Medulla oblongata (tissue), 1 donor: ENCODE data around the gene ZNF410.

Source experiments
- DNase-seq: peaks from one replicate; pipeline ENCODE4 v3.0.0-alpha.2; 2015; ENCODE audit errors: extremely low spot score

ZNF410 gene

GRCh38 chr14:73949752-73950734, 63.4 kb downstream of the ZNF410 start, which contains the start of the genes COQ6 and FAM161B:
TSS of gene COQ6 (plus strand) at chr14:73950302. CDS start at chr14:73950333, 31 bp downstream.
TSS of gene FAM161B (minus strand) at chr14:73950094. CDS start at chr14:73950026, 68 bp downstream.
- peak; percentile 98 for DNase-seq

DNA sequence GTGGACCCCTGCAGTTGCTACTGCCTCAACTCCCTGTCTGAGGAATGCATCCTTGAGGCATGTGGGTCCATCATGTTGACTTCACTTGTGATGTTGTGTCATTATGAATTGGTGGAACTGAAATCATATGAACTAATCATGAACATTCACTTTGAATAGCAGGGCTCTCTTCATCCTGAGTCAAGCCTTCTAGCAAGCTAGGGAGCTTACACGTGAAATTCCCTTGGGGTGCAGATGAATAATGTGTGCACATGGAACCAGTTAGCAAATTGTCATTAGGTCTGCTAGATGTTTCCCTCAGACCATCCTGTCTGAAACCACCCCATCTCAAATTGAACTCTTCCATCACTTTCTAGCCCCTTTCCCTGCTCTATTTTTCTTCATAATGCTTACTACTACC, 67.1 kb downstream of the ZNF410 start:
- no peak for DNase-seq

GRCh38 chr14:73955674-73956073, 69.0 kb downstream of the ZNF410 start:
- no peak for DNase-seq

DNA sequence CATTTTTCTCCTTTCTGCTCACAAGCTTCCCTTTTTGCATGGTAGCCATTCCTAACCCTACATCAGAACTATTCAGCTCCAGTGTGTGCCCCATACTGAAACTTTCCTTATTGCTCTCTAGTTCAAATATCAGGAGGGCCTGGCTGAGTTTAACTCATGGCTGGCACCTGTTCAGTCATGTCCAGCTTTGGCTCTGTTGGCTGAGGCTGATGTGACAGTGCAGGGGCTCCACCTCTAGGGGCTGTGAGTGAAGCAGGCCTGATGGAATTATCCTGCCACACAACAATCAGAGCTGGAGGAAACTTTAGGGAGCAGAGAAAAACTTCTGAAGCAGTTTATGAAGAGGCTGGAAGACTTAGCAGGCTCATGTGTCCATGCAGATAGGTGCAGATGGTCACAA, 71.9 kb downstream of the ZNF410 start:
- no peak for DNase-seq

- DNase-seq = no peak
Measured at GRCh38 chr14:73961192-73961591, 74.5 kb downstream of the ZNF410 start.

- DNase-seq = no peak
Measured at GRCh38 chr14:73965216-73965615, 78.6 kb downstream of the ZNF410 start.

DNA sequence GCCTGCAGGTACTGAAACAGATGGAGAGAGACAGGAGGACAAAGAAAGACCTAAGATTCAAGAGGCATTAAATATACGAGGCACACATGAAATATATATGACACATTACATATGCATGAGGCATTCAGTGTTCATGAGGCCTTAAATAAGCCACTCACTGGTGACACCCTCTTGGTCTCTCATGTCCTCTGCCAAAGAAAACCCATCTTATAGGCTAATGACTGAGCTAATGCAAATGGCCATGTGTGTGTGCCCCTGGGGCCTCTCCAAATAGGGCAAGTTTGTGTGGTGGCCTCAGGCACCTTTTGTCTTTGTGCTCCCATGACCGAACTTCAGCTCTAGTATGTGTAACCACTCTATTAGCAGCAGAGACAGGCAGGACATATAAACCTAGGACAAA, 82.2 kb downstream of the ZNF410 start:
- DNase-seq = no peak

GRCh38 chr14:73973497-73973896, 86.8 kb downstream of the ZNF410 start:
- DNase-seq = no peak

- no peak for DNase-seq
Measured at GRCh38 chr14:73976125-73976524, 89.5 kb downstream of the ZNF410 start.

- no peak for DNase-seq
Measured at GRCh38 chr14:73977896-73978295, 91.2 kb downstream of the ZNF410 start.
